NCI-H2227 (cell line): ENCODE measurements around the gene PRRX1.
A peak's percentile ranks its signal among the peaks of the same experiment; 100 is the strongest.

Experiments used
- DNase-seq: peaks from one replicate; lab custom pipeline; 2025; ENCODE audit not compliant: unreplicated experiment; lab: John Stamatoyannopoulos, UW

Gene PRRX1

DNA sequence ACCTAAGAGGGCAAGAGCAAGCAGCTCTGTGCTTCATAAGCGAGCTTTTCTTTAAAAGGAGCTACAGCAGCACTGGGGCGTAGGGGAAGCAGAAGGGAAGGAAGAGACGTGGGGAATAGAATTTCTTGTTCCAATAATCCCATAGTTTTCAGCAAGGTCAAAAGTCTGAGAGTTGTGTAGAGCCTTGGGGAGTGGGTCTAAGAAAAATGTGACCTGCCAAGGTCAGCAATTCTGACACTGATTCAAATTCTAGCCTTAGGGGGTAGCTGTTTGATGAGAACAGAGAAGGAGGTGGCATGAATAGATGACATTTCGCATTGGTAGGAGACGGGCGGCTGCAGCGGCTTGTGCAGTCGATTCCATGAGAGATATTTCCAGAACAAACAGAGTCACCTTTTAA, 22.4 kb downstream of the PRRX1 start:
- no peak for DNase-seq

DNA sequence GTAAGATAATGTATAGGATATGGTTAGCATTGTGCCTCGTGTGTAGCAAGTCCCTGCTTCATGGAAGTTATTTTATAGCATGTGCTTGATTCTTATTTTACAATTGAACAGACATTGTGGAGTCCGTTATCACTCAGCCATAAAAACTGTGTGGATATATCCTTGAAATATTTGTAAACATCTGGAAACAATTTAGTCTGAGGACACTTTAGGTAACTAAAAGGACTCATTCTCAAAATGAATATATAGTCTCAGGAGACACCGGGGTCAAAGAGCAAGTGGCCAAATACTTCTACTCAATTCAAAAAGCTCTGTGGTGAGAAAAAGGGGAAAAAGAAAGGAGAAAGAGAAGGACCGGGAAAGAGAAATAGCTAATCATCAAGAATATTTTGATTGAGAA, 23.7 kb downstream of the PRRX1 start:
- no peak for DNase-seq

DNA sequence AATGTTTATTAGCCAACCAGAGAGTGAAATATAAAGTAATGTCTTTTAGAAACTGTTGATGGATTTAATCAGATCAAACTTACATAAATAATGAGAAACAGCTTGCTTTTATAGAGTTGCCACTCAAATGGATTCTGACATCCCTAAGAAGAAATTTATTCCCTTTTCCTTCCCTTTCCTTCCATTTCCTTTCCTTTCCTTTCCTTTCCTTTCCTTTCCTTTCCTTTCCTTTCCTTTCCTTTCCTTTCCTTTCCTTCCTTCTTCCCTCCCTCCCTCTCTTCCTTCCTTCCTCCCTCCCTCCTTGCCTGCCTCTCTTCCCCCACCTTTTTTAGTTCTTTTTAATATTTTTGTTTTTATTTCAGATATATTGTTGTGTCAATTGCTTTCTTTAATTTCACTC, 27.3 kb downstream of the PRRX1 start:
- DNase-seq: no peak

DNA sequence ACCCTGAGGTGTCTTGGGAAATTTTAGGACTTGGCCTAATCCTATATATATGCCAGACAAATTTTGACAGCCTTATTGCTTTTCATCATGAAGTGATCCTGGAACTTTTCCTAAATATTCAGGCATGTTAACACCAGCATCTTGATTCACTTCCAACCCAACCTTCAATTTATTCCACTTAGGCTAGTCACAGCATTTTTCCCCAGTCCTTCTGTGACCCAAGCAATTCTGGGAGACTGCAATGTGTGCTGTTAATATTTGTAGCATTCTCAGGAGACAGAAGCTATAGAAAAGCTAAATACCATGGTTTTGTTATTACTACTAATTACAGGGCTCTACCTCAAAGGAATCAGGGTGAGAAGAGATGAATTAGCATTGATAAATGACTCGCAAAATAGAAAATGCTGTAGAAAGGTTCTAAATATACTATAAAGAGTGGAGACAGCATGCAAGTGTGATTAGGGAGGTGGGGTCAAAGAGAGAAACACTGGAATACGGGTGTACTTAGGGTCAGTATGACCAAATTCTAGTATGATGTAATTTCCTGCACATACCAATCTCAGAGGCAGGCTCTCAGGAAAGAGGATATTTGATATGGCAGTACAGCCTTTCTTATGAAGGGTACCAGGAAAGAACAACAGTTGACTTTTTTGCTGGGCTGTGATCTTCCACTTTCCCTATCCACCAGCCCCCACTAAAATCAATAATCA, 29.1 kb downstream of the PRRX1 start:
- DNase-seq: no peak

DNA sequence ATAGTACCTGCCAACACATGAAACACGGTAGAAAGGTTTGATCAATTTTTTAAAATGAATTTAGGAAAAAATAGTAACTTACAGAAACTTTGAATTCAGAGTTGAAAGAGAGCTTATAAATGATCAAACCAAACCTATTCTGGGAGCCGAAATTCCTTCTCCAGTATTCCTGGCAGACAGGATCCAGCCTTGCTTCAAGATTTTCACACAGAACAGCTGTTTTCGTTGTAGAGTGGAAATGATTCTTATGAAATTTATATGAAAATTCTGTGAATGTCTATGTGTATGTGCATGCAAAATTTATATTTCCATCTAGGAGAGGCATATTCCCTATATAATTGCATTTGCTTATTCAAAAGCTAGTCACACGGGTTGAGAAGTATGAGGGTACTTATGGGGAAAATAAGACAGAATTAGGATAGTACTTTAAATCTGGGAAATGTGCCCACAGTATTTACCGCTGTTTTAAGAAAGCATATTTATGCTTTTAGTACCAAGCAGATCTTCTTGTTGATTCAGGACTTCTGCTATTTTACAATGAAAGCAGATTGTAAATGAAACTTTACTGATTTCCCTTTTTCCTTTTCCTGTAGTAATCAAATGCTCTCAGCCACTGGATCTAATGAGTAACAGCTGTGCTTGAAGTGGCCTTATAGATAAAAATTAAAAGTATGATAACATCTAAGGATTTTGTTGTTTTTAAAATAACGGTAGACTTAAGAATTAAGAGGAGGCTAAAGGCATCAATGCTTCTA, 30.4 kb downstream of the PRRX1 start:
- DNase-seq: no peak

DNA sequence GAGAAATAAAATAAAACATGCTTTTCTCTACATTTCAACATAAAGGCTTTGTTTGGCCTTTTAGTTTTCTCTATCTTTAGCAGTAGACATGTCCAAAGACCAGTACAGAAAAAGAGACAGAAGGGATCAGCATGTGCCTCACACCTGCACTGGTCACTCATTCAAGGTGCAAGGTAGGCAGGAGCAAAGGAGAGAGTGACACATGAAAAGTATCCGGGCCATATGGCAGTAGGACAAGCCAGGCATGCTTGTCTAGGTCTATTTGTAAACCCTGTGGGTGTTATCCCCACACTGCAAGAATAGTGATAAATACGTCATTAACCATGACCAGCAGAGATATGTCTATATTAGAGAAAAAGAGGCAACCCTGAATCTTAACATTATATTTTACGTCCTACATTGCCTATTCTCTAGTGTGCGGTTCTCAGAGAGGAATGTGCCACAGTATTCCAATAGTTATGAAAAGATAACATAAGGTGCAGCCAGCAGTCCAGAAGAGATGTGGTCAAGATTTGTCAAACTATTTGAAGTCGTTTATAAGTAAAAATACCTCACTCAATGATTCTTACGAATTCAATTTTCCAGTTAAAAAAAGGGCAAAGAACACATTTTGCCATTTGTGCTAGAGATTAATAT, 32.1 kb downstream of the PRRX1 start:
- DNase-seq: no peak

DNA sequence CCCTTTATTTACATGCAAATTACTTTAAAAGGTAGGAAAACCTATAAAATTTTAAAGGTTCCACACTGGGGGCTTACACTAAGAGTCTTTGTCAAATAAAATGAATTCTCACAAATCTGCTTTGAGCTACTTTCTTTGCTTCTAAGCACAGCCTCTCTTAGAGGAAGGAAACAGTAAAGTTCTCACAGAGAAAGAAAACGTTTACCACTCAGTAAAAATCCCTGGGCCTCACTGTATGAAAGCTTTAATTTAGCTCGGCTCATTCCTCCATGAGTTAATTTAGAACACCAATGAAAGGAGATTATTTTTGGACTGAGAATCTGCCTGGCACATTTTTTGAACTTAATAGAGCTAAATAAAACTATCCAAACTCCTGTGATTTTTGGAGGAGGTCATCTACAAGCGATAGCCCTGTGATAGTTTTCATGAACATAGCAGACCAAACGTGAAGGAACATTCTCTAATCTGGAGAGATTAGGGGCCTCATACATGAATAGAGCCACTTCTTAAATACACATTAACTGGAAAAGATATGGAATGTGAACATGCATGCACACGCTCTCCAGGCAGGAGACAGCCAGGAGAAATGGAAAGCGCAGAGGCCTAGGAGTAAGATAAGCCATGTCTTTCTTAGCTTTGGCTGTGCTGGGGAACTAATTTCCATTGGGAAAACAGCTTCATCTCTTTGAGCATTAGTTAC, 32.8 kb downstream of the PRRX1 start:
- no peak for DNase-seq

DNA sequence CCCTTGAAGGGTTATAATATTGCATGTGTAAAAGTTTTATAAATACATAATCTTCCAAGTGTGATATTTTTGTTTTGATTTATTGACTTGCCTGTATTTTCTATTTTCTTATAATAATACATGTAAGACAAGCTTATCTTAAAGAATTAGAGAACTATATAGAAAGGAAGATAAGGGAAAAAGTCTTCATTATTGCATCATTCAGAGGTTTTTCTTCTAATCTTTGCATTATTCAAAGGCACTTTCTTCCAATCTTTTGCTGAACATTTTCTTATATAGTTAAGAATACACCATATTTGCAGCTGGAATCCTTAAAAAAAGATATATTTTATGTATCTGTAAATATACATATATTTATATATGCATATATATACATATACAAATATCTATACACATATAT, 33.4 kb downstream of the PRRX1 start:
- no peak for DNase-seq

DNA sequence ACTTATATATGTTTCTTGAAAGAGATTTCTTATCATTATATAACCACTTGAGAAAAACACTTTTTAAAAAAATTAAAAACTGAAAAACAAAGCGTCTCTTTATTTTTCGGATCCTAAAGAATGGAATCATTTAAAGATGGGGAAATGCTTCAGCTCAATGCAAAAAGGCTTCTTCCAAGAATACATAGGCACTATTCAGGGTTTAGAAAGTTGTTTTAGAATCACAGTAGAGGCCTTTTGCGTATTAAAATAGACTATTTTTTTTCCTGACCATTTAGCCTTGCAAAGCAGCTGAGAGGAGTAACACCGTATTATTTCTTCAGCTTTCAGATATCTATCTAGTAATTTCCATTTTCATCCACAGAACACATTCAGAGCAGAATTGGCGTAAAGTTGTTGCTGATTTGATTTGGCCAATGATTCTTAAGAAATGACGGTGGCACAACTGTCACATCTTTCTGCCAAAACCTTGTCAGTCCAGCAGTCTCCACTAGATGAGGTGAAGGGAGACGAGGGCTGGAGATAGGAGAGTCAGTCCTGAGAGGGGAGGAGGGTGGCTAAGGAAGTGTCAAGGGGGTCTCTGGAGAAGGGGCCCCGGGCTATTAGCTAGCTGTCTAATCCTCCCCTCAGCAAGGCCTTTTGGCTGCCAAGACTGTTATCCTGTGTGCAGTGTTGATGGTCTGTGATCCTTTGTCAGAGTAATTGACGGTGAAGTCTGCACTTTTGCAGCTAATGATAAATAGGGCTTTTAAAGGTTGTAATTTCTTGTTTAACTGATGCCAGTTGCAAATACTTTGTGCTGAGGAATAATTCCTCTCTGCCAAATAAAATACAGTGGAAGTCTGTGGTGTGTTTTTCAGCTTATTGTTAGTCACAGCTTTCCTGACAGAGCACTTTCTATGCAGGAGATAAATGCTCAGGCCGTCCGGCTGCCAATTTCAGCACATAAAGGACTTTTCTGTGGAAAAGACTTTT, 34.7 kb downstream of the PRRX1 start:
- DNase-seq: peak; percentile 6

DNA sequence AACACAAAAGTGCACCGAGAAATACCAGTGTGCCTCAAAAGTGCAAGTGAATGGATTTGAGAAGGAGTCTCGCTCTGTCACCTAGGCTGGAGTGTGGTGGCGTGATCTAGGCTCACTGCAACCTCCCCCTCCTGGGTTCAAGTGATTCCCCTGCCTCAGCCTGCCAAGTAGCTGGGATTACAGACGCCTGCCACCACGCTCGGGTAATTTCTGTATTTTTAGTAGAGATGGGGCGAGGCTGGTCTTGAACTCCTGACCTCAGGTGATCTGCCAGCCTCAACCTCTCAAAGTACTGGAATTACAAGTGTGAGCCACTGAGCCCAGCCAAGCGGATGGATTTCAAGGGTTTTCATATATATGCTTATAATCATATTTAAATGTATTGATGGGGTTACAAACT, 35.8 kb downstream of the PRRX1 start:
- no peak for DNase-seq

DNA sequence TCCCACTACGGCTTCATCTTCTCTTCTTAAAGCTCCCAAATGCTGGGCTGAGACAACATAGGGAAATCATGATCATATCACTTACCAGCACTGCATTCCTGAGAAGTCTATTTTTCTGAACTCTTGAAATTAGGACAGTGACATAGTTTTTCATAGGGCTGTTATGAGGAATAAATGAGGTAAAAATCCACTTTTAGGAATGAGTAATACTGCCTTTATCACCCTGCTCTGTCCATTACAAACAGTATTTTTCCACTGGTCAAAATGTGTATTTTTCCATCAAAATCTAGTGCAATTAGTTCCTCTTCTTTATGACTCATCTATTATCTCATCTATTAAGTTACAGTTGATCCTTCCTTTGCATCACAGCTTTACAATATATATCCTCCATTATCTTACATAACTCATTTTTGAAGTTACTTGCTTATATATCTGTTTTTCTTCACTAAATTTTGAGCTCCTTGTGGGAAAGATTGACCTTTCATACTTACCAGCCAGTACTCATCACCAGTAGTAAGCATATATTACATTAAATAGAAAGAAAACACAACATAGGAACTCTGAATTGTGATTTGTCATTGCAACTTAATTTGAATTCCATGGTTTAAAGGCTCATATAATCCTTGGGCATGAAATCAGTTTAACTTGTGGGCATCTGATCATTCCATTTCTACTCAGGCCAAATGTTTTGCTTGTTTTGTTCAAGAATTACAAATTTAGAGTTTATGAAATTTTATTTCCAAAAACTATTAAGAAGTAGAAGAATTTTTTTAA, 37.1 kb downstream of the PRRX1 start:
- no peak for DNase-seq

DNA sequence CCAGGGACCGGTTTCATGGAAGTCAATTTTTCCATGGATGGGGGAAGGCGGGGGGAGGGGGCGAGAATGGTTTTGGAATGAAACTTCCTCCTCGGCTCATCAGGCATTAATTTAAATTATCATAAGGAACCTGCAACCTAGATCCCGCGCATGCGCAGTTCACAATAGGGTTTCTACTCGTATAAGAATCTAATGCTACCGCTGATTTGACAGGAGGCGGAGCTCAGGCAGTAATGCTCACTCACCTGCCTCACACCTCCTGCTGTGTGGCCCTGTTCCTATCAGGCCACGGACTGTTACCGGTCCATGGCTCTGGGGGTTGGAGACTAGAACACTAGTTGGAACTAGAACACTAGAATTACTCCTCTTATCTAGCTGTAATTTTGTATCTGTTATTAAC, 38.0 kb downstream of the PRRX1 start:
- DNase-seq: no peak

DNA sequence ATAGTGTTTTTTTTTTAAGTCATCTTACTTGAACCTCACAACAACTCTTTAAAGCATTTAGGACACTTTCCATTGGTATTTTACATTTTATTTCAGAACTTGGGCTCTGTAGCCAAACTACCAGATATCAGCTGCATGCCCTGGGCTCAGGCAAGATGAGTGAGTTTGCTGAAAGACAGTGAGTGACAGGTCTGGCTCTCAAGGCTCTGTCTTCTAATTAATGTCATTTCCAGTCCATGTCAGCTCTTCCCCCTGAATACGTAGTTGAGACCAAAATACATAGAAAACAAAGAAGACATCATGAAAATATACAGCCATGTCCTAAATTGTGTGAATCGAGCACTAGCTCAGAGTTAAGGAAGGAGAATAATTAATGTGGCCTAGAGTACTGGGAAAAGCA, 39.7 kb downstream of the PRRX1 start:
- no peak for DNase-seq

DNA sequence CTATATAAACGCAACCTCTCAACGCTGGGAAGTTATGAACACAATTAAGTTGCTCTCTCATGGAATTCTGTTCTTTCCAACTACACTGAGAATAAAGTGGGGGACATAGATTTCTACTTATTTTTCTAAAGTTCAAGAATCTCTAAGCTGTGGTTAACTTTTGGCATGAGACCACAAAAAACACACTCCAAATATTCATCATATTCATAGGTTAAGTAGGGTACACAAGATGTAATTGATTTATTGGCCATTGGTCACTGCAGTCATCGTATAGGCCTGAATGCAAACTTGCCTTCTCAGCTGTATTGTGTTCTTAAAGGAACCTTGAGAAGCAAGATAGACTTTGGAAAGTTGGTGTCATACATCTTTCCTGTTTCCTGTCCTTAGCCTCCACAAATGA, 40.3 kb downstream of the PRRX1 start:
- no peak for DNase-seq

DNA sequence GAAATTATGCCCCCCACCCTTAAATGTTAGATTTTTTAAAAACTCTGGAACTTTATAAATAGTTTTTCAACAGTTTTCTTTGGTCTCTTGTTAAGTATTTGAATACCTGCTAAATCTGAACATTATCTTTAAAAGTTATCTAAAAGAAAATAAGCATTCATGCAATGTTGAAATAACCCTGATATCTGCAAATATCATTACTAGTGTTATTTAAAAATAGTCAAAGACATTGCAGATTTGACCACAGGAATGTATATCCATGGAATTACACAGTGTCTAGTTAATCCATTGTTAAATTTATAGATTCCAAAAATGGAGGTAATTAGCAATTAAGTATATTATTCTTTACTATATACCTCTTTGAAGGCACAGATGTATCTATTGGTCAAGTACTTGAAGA, 42.0 kb downstream of the PRRX1 start:
- DNase-seq: no peak

DNA sequence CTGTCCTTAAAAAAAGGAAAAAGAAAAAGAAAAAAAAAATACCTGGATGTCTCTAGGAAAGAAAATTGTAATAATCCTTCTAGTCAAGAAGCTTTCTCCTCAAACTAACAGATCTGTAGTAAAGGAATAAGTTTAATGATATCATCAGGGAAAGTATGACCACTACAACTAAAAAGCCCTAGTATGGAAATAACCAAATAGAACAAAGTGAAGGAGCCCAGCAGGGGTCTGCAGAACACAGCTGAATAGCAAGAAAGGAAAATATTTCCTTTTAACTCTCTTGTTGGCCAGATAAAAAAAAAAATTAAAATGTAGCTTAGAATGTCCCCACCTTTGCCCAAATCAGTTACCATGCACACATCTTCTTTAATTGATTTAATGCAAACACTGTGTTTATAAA, 43.2 kb downstream of the PRRX1 start:
- no peak for DNase-seq

DNA sequence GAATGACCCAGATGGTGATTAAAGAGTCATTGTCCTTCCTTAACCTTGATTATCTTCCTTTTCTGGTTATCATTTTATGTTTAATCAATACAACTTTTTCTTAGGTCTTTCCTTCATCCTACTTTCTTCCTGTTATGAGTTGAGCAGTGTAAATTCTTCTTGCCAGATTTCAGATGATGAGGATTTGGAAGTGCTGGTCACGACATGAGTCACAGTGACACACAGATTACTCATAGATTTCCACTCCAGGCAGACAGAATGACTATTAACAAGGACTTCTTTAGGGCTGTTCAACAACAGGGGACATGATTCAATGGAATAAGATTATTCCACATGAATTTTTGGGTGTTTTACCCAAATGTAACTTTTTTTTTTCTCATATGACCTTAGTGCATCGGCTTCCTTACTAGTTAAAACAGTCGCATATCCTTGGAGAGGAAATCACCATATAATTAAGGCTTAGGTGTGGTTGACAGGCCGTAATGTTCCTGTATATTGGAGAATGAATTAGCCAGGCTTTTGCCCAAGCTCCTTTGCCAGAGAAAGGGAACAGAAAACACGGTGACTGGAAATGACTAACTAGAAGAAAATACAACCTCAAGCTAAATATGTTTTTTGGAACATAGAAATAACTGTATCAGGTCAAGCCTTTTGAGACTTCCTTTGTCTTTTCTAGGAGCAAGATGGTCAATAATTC, 44.2 kb downstream of the PRRX1 start:
- no peak for DNase-seq

DNA sequence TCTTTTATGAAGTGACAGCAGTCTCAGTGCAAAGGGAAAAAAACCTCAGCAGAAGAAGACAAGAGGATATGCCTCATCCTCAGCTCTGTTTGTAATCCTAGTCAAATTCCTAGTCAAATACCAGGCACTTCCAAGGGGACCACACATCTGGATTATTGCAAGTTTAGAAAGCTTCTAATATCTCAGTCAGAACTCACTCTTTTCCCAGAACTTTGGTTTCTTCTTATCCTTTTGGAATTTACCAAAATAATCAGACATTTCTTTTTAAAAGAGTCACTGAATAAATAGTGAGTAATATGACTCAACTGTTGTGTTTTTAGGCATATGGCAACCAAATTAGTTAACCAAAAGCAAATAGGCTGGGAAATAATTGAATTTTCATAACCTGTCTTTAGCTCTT, 47.8 kb downstream of the PRRX1 start:
- no peak for DNase-seq

DNA sequence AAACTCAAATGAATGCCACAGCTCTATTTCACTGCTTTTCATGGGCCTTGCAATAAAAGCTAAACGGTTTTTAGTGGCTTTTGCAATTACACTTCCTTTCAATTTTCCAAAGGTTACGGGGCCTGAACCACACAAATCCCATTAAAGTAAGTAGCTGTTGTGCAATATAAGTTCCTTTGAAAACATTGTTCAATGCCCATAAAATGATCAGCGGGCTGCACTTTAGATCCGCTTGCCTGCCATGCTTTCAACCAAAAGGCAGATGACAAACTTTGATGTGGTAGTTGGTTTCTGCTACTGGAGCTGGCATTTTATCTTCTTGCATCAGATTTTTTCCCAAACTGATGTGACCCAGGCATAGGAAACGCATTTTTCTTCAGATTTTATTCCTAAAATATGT, 50.2 kb downstream of the PRRX1 start:
- DNase-seq: no peak
